GM12865 (cell line): ENCODE measurements around the gene GSC2.

Experiments
- DNase-seq: peaks from one replicate; pipeline ENCODE4 v3.0.0; 2010; ENCODE audit warnings: low read depth
- H3K4me3 ChIP-seq: 2 replicates; pipeline ENCODE4 v1.5.1; 2011; ENCODE audit warnings: mild to moderate bottlenecking, low read depth, low read length, control low read depth
- TF ChIP-seq, protein P1 (sequence below): IDR thresholded peaks from 2 replicates; pipeline ENCODE4 v1.5.1; 2011; ENCODE audit warnings: low read length, control low read depth, low read depth, inconsistent platforms; ENCODE audit not compliant: insufficient read depth; ENCODE audit errors: missing control alignments

GSC2 gene, protein sequence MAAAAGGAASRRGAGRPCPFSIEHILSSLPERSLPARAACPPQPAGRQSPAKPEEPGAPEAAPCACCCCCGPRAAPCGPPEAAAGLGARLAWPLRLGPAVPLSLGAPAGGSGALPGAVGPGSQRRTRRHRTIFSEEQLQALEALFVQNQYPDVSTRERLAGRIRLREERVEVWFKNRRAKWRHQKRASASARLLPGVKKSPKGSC

DNA sequence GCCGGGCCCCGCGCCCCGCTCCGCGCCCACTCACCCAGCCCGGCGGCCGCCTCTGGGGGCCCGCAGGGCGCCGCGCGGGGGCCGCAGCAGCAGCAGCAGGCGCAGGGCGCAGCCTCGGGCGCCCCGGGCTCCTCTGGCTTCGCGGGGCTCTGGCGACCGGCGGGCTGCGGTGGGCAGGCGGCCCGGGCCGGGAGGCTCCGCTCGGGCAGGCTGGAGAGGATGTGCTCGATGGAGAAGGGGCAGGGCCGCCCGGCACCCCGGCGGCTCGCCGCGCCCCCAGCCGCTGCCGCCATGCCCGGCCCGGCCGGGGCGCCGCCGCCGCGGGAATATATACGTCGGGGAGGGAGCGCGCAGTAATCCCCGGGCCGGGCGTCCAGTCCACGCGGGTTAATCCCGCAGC lies at the start of gene GSC2:
TSS of gene GSC2 (minus strand) at position 302 of the 400 bp plus-strand sequence. CDS start at position 293, 9 bp downstream.
- no peak within 1 kb of the TSS for H3K4me3 ChIP-seq
- TF ChIP-seq, protein P1, sequence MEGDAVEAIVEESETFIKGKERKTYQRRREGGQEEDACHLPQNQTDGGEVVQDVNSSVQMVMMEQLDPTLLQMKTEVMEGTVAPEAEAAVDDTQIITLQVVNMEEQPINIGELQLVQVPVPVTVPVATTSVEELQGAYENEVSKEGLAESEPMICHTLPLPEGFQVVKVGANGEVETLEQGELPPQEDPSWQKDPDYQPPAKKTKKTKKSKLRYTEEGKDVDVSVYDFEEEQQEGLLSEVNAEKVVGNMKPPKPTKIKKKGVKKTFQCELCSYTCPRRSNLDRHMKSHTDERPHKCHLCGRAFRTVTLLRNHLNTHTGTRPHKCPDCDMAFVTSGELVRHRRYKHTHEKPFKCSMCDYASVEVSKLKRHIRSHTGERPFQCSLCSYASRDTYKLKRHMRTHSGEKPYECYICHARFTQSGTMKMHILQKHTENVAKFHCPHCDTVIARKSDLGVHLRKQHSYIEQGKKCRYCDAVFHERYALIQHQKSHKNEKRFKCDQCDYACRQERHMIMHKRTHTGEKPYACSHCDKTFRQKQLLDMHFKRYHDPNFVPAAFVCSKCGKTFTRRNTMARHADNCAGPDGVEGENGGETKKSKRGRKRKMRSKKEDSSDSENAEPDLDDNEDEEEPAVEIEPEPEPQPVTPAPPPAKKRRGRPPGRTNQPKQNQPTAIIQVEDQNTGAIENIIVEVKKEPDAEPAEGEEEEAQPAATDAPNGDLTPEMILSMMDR: no peak
- no peak for DNase-seq

DNA sequence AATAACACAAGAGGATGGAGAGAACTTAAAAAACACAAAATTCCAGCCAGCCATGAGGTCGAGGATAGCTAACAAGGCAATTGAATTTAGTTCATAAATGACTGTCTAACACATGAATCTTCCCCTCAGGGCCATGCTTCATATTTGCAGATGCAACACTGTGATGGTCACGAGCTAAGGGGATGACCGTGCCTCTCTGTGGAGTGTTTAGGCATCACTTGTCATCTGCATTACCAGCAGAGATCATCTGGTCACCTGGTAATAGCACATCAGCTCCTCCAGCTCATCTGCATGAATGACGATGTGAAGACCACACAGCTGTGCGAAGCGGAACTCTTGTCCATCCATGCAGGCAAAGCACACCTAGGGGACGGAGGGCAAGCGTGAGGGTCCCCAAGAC lies 49.4 kb upstream of the GSC2 start:
- no peak overlapping the region for H3K4me3 ChIP-seq
- TF ChIP-seq, protein P1: no peak
- no peak for DNase-seq

DNA sequence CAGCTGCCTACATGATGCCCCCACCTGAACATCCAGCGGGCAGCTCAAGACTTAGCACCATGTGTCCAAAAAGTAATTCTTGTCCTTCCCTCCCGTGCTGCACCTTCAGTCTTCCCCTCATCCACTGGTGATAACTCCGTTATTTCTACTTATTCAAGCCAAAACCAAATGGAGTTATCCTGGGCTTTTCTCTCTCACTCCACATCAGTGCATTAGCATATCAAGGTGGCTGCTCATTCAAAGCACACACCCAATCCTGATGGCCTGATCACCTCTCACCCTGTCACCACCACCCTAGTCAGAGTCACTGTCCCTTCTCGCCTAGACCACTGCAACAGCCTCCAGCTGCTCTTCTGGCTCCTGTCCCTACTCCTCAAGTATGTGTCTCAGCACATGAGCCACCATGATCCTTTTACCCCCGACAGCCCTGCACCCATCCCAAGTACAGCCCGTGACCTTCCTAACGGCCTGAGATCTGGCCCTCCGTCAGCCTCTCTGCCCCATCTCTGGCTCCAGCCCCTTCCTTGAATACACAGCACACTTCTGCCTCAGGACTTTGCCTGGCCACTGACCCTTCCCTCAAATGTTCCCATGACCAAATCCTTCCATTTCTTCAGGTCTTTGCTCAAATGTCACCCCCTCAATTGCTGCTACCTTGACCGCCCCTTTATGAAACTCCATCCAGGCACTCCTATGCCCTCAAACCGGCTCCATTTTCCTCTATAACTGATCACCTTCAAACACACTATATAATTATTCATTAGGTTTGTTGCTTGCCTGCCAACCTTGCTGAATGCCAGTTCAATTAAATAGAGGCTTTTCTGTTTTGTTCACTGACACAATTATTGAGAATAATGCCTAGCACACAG lies 48.1 kb upstream of the GSC2 start:
- no peak for DNase-seq
- H3K4me3 ChIP-seq: no peak overlapping the region
- TF ChIP-seq, protein P1: no peak

DNA sequence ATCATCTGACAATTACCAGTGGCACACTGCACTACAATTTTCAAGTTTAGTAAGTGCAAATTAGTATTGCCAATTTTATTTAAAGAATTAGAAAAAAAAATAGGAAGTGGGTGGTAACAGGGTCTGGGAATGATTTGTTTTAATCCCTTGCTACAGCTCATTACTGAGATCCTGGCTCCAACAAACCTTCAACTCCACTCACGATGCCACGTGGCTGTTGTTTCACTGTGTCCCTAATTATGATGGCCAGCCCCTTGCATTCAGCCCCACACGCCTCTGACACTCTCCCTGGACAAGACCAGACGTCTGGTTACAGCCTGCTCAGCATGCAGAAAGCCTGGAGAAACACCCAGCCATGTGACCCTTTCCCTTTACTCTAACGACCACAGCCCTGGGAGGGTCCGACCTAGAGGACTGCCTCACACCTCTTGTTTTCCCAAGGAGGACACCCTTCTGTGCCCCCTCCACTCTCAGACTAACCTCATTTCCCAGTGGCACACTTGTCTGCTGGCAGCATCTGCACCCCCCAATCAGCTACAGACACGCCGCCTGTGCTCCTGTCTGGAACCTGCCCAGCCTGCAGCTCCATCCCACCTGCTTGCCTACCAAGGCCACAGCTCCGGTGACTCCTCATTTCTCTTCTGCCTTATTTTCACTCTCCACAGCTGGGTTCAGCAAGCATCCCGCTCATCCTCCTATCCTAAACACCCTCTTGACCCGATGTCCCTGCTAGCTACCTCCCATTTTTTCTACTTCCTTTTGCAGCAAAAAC lies 46.9 kb upstream of the GSC2 start:
- DNase-seq: no peak
- TF ChIP-seq, protein P1: no peak
- no peak overlapping the region for H3K4me3 ChIP-seq

DNA sequence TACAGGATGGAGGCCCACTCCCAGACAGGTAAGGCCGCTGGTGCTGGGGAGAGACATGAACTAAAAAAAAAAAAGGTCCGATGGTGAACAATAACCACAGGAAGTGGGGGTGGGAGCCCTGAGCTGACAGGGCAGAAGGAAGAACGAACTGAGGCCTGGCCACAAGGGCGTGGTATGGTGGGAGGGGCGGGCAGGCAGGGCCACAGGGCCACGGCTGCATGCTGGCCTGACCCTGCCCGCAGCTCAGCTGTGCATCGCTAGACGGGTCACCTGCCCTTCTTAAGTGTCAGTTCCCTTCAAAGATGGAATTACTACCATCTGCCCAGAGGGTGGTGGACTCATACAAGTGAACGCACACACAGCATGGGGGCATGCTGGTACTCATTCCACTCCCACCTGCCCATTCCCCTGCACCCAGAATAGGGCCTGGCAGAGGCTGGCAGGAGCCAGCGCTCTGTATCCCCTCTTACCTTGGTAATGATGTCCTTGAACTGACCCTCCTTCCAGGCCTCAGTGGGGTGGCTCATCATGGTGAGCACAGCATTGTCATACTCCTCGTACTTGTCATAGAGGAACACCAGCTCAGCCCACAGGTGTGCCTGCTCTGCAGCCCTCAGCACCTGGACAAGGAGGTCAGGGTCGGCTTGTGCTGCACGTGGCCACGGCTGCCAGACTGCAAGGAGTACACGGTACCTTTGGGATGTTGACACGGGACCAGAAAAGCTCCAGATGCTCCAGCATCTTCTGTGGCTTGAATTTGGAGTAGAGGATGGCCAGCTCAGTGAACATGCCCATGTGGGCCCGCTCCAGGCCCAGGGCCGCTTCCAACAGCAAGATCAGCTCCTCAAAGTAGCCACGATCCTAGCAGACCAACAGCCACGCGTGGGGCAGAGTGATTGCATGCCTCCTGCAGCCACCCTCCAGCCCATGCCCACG lies 46.0 kb upstream of the GSC2 start:
- TF ChIP-seq, protein P1: no peak
- H3K4me3 ChIP-seq: no peak overlapping the region
- DNase-seq: peak; percentile 40
